ENCODE results near the gene ARHGAP26. TPM values are rescaled to one million over a fixed set of nuclear protein-coding genes. Genes with fewer than 3 reads are reported as not detected.
"Not testable (repeated sequence)": the region's sequence is repeated elsewhere in the genome, so short reads cannot be mapped to it uniquely, and the experiment has no call there.

Gene ARHGAP26
- total RNA-seq, 1 experiment from 2014 or later, result 11.8 TPM

DNA sequence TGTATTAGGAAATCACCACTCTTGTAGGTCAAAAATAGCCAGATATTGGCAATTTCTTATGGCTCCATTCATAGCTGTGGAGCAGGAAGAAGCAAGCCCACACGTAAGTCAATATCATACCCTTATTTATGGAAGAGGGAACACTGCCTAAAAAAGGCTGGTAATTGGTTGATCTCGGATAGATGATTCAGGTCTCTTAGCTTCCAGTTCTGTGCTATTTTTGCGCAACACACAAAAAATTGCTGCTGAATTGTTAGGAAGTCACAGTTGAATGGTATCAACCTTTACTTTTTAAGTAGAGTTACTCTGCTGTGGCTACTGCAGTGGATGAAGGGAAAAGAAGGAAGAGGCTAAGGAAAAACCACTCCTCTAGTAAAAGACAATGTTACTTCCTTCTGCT, 168.8 kb downstream of the ARHGAP26 start:
- in situ Hi-C loops (cut with HindIII; ENCODE audit: low pct_unique_long_range_greater_than_20kb, low sequenced_read_pairs), result no loop called here

DNA sequence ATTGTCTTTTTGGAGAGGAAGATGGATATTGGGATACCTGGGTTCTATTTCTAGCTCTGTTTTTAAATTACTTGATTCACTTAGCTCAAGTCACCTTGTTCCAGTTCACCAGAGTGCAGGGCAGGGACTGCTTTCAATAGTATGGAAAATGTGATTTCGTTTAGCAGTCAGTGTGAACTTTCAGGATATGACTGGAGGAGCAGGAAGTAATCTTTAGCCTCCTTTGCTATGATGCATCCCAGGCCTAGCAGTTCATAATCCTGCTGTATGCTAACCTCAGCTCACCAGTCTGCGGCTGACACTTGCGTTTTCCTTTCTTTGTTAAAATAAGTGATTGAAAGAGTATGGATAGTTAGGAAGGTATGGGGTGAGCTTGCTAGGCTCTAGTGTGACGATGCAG, 169.7 kb downstream of the ARHGAP26 start:
- DNase-seq (ENCODE audit: low read depth, low spot score), result no peak
- in situ Hi-C loops (cut with HindIII; ENCODE audit: low pct_unique_long_range_greater_than_20kb, low sequenced_read_pairs), result no loop called here

More for the DNA sequence above, 168.8 kb downstream of the ARHGAP26 start:
- no peak for DNase-seq (ENCODE audit: low read depth, low spot score)

DNA sequence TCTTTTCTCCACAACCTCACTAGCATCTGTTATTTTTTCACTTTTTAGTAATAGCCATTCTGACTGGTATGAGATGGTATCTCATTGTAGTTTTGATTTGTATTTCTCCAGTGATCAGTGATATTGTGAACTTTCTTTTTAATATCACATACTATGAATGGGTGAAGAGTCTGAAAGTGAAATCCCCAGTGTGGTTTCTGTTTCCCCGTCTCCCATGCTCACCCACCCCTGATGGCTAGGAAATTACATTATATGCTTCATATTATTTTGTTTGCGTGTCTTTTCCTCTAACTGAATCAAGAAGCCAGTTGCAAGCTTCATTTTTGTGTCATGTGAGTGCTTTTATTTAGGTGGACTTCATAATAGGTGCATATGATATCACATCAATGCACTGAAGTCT, 171.1 kb downstream of the ARHGAP26 start:
- in situ Hi-C loops (cut with HindIII; ENCODE audit: low pct_unique_long_range_greater_than_20kb, low sequenced_read_pairs), result no loop called here
- no peak for DNase-seq (ENCODE audit: low read depth, low spot score)

DNA sequence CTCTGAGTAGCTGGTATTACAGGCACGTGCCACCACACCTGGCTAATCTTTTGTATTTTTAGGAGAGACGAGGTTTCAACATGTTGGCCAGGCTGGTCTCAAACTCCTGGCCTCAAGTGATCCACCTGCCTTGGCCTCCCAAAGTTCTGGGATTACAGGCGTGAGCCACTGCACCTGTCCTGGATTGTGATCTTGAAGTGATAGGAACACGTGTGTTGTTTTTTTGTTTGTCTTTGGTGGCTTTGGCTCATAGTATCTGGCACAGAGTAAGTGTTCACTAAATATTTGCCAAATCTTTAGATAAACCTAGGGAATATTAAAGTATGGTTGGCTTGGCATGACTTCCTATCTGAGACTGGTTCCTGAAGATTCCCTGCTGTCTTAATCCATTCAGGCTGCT, 172.7 kb downstream of the ARHGAP26 start:
- in situ Hi-C loops (cut with HindIII; ENCODE audit: low pct_unique_long_range_greater_than_20kb, low sequenced_read_pairs), result no loop called here
- no peak for DNase-seq (ENCODE audit: low read depth, low spot score)

DNA sequence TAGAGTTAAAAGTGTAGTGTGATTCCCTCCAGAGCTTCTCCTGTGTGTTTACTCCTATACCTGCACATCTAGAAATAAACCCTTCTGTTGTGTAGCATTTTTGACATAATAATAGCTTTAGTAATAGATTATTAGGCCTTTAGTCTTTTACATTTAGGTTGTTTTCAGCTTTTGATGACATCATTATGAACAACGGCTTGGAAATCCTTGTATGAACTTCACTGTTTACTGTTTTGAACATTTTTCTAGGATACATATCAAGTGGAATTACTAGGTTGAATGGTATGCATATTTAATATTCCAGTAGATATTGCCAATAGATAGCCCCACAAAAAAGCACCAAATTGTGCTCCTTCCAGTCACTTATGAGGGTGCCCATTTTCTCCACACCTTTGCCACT, 174.0 kb downstream of the ARHGAP26 start:
- in situ Hi-C loops (cut with HindIII; ENCODE audit: low pct_unique_long_range_greater_than_20kb, low sequenced_read_pairs), result no loop called here
- DNase-seq (ENCODE audit: low read depth, low spot score), result no peak

DNA sequence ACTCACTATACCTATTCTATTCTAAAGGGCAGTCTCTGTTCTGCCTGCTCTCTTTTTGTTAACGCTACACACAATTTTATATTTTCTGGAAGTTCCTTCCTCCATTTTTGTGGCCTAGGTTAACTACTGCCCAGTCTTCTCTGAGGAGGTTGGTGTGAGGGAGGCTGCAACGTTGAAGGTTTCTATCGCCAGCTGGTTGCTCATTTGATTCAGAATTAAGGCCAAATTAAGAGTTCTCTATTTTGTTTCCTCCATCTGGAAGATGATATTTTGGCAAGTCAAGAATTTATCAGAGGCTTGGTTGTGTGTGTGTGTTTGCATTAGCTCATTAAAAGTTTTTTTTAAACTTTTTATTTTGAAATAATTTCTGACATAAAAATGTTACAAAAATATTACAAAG, 175.1 kb downstream of the ARHGAP26 start:
- in situ Hi-C loops (cut with HindIII; ENCODE audit: low pct_unique_long_range_greater_than_20kb, low sequenced_read_pairs), result no loop called here
- DNase-seq (ENCODE audit: low read depth, low spot score), result no peak

DNA sequence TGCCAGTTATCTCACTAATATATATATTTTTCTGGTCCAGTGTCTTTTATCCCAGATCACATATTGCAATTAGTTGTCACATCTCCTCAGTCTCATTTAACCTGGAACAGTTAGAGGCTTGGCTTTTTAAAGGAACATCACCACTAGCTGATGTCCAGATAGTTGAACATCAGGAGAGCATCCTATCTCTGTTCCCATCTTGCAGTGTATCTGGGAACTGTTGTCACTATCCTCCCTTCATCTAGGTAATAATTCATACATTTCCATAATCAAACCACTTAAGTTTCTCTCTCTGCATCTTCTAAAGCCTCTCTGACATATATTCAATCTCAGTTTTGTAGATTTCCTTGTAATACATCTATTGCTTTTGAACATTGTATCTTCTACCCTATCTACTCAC, 175.7 kb downstream of the ARHGAP26 start:
- in situ Hi-C loops (cut with HindIII; ENCODE audit: low pct_unique_long_range_greater_than_20kb, low sequenced_read_pairs), result no loop called here
- no peak for DNase-seq (ENCODE audit: low read depth, low spot score)

DNA sequence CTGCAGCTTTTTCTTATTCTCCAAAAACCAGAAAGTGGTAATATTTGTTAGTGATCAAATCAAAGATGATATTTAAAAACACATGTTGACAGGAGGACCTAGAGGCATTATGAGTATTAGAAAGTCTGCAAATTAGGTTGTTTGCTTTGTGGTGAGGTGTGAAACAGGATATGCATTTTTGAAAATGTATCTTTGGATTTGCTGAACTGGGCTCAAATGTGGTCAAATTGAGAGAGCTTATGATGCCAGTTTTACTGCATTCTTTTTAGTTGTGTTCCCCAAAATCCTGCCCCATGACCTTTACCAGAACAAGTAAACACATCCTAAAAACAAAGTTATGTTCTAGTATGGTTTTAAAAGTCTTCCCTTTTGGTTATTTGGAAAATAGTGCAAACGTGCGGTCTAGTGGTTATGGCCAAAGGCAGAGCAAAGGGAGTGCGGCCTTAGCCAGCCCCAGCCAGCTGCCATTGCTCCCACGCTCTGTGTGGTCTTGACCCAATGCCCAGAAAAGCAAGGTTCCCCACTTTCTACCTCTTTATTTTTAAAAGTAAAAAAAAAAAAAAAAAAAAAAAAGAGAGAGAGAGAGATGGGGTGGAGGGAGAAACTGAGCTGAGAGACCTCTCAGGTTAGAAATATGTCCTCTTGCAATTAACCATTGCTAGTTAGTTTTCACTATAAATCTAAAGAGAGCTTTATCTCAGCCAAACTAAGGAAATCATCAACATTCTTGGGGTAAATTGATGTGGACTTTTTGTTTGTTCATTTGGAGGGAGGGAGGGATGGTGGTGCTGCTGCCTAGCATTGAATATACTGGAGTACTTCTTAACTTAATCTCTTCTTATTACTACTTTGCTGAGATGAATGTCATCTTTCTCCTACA, 176.6 kb downstream of the ARHGAP26 start:
- in situ Hi-C loops (cut with HindIII; ENCODE audit: low pct_unique_long_range_greater_than_20kb, low sequenced_read_pairs), result no loop called here

DNA sequence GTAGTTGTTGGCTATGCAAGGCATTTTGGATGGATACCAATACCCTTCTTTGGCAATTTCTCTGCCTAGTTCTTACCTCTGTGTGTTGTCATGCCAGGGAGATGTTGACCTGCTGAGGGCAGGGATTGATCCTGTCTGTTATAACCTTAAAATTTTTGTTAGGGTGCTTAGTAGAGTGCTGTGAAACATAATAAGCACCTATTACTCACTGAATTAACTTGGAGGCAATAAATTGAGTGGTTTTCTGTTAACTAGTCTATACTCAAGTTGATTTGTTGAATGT, 177.2 kb downstream of the ARHGAP26 start:
- no peak for DNase-seq (ENCODE audit: low read depth, low spot score)
- in situ Hi-C loops (cut with HindIII; ENCODE audit: low pct_unique_long_range_greater_than_20kb, low sequenced_read_pairs), result no loop called here

More for the DNA sequence above, 176.6 kb downstream of the ARHGAP26 start:
- no peak for DNase-seq (ENCODE audit: low read depth, low spot score)

DNA sequence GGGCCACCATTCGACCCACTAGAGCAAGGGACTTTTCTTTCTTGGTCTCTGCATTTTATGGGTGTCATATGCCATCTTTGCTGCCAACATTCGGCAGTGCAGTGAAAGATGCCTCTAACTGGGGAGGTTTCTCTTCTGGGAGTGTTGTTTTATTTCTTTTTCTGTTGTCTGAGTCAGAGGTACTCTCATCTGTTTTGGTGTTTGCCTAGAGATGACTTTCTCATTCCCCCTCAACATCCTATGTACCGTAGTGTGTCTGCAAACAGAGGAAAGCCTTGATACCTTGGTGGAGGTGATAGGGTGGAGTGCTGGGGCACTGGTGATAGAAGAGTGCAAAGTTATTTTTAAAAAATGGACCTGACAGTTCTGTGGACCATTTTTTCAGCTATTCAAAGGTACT, 182.1 kb downstream of the ARHGAP26 start:
- DNase-seq (ENCODE audit: low read depth, low spot score), result no peak

DNA sequence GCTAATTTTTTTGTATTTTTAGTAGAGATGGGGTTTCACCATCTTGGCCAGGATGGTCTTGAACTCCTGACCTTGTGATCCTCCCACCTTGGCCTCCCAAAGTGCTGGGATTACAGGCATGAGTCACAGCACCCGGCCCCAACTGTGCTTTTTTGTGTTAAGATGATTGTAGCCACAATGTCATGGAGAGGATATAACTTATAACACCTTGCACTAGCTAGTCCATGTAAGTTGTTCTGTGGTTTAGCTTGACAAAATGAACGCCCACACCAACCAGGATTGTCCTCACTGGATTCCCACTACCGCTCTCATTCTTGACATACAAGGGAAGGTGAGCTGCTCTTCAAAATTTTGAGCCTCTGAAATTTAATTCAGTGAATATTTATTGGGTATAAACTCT, 182.7 kb downstream of the ARHGAP26 start:
- in situ Hi-C loops (cut with HindIII; ENCODE audit: low pct_unique_long_range_greater_than_20kb, low sequenced_read_pairs); DNase-seq (ENCODE audit: low read depth, low spot score): not testable (repeated sequence)

More for the DNA sequence above, 182.1 kb downstream of the ARHGAP26 start:
- in situ Hi-C loops (cut with HindIII; ENCODE audit: low pct_unique_long_range_greater_than_20kb, low sequenced_read_pairs), result no loop called here

DNA sequence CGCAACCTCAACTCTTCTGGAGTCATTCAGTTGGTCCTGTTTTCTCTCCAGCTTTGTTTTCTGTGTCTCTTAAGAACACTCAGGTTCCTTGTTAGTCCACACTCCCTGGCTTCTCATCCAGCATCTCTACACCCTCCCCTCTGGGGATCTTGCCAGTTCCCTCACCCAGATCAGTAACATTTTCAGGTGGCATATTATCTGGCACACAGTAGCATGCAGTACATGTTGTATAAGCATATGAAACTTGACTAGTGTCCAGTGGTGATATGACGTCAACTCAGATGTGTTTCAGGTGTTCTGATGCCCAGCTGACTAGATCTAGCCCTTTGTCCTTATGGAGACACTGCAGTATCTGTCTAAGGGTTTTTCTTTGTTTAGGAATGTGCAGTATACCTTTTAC, 184.3 kb downstream of the ARHGAP26 start:
- DNase-seq (ENCODE audit: low read depth, low spot score), result no peak
- in situ Hi-C loops (cut with HindIII; ENCODE audit: low pct_unique_long_range_greater_than_20kb, low sequenced_read_pairs), result no loop called here

DNA sequence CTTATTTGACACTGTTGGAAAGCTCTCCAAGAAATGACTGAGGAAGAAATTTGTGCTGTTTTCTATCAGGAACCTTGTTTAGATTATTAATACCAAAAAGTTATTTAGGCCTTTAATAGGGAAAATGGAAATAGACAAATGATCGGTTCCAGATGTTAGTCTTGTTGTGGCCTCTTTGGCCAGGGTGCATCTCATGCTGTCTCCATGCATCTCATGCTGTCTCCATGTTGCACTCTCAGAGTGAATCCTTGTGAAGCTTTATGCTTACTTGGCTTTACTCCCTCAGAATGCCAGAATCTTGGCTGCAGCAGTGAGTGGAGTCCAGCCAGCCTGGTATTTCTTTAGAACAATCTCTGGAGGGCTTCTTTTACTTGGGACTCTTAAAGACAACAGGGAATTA, 185.5 kb downstream of the ARHGAP26 start:
- in situ Hi-C loops (cut with HindIII; ENCODE audit: low pct_unique_long_range_greater_than_20kb, low sequenced_read_pairs), result no loop called here
- no peak for DNase-seq (ENCODE audit: low read depth, low spot score)

DNA sequence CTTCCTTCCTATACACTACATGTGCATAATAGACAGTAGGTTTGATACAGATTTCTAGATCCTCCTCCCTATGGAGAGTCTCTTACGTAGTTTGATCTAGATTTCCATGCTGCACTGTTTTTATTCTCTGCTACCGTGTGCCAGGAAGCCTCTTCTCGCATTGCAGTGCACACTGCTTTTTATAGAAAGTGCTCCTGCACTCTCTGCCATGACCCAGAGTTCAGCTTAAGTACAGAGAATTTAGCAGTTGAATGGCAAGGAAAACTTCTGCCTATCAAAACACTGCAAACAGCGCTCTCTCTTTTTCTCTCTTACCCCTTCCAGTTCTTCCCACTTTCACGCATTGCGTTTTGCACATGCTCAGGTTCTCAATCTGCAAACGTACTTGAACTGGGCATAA, 187.4 kb downstream of the ARHGAP26 start:
- DNase-seq (ENCODE audit: low read depth, low spot score), result no peak
- in situ Hi-C loops (cut with HindIII; ENCODE audit: low pct_unique_long_range_greater_than_20kb, low sequenced_read_pairs), result no loop called here

DNA sequence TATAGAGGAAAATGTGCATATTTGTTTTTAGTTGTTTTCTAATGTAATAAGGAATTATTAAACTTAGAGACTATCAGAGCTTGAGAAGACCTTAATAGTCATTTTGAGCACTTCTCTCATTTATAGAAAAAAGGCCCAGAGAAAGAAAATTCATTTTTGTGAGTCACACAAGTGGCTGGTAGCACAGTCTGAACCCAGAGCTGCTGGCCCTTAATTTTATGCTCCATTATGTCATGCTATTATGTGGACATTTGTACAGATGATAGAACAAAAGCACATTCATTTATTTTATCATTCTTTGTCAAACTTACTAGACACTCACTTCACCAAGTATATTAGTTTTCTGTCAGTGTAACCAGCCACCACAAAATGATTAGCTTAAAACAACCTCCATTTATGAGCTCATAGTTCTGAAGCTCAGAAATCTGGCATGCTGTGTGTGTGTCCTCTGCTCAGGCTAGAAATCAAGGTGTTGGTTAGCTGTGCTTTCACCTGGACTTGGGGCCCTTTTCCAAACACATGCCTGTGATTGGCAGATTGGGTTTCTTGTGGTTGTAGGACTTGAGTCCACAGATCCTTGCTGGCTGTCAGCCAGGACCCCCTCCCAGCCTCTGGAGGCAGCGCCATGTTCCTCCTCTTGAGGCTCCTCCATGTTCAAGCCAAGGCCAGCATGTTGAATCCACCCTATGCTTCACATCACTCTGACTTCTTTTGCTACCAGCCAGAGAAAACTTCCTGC, 188.9 kb downstream of the ARHGAP26 start:
- DNase-seq (ENCODE audit: low read depth, low spot score), result no peak
- in situ Hi-C loops (cut with HindIII; ENCODE audit: low pct_unique_long_range_greater_than_20kb, low sequenced_read_pairs), result no loop called here

DNA sequence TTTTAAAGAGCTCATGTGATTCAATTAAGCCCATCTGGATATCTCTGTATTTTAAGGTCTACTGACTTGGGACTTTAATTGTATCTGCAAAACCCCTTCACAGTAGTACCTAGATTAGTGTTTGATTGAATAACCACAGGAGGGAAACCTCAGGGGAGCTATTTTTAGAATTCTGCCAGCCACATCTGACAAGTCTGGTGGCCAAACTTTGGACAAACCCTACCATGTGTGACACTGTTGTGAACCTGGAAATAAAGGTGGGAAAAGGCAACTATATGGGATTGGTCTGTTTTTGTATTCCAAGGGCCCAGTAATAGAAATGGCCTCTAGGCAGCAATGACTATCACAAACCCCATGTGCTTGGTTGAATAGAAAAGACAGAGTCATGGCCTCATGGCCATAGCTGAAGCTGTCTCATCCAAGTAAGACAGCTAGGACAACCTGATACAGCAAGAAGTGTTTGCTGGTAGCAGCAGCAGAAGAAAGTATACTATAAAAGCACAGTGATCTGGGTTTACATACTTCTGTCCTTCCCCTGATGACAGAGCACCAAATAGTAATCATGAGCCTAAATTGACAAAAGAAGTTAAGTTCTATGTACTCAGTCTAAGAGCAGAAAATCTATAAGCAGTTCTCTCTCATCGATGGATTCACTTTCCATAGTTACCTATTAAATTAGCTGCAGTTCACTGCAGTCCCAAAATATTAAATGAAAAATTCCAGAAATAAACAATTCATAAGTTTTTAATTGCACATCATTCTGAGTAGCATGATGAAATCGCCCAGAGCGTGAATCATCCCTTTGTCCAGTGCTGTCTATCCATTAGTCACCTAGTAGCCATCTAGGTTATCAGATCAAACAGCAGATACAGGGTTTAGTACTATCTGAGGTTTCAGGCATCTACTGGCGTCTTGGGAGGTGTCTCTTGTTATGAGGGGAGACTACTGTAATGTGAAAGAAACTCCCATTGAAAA, 189.8 kb downstream of the ARHGAP26 start:
- in situ Hi-C loops (cut with HindIII; ENCODE audit: low pct_unique_long_range_greater_than_20kb, low sequenced_read_pairs), result no loop called here
- no peak for DNase-seq (ENCODE audit: low read depth, low spot score)

DNA sequence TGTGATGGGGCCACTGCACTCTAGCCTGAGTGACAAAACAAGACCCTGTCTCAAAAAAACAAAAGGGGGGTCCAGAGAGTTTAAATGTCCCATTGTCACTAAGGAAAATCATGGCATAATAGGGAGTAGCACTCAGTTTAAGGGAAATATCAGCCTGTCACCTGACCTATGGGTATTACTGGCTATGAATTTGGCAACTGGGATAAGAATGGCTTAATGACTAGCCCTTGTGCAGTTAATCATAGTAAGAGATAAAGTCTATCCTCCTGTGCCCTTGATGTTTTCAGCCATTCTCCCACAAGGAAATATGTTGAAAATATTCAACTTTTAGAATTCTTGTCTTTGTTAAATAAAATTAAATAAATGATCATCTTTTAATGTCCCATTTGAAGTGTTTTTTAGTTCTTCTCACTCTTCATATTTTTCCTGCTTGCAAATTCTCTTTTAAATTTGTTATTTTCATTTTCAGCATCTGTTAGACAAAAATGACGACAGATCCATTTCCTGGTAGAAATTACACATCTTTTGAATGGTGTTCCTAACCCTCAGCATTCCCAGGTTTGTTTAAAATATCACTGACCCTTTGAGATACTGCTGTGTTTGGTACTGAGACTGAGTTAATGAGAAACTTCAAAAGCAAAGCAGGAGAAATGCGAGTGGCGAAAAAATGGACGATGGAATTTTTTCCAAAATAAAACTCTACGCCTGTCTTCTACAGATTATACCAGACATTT, 191.4 kb downstream of the ARHGAP26 start:
- DNase-seq (ENCODE audit: low read depth, low spot score), result no peak
- in situ Hi-C loops (cut with HindIII; ENCODE audit: low pct_unique_long_range_greater_than_20kb, low sequenced_read_pairs), result no loop called here

Measured in SK-MEL-5 (cell line).